WTC11 (cell line): ENCODE results near the gene ATXN10.

Source experiments
- CBFB ChIP-seq: sonication (generic); formaldehyde crosslinking; IDR thresholded peaks from 2 replicates; pipeline ENCODE4 v1.8.1; 2022; ENCODE audit warnings: mild to moderate bottlenecking, low read depth, missing genetic modification reagents
- CREB1 ChIP-seq: sonication (generic); formaldehyde crosslinking; IDR thresholded peaks from 2 replicates; pipeline ENCODE4 v1.8.0; 2023; ENCODE audit warnings: mild to moderate bottlenecking, missing genetic modification reagents
- GRHL2 ChIP-seq: fragments of 250-450 bp; sonication (Bioruptor Pico); IDR thresholded peaks from 2 replicates; pipeline ENCODE4 v1.8.0; 2022; ENCODE audit warnings: mild to moderate bottlenecking, moderate library complexity; ENCODE audit not compliant: insufficient replicate concordance, severe bottlenecking
- MXD4 ChIP-seq: fragments of 250-450 bp; sonication (Bioruptor Pico); IDR thresholded peaks from 2 replicates; pipeline ENCODE4 v1.8.0; 2021; ENCODE audit warnings: mild to moderate bottlenecking, moderate library complexity, borderline replicate concordance
- NFYB ChIP-seq: sonication (generic); formaldehyde crosslinking; conservative IDR thresholded peaks from 2 replicates; pipeline ENCODE4 v1.8.0; 2022; ENCODE audit warnings: low read depth, missing genetic modification reagents
- NR2C2 ChIP-seq: sonication (generic); formaldehyde crosslinking; IDR thresholded peaks from 2 replicates; pipeline ENCODE4 v1.8.0; 2022; ENCODE audit warnings: mild to moderate bottlenecking, missing genetic modification reagents
- TCF7 ChIP-seq: sonication (generic); formaldehyde crosslinking; IDR thresholded peaks from 2 replicates; pipeline ENCODE4 v1.8.0; 2022; ENCODE audit warnings: mild to moderate bottlenecking, low read depth, missing genetic modification reagents, moderate library complexity
- TEAD1 ChIP-seq: sonication (generic); formaldehyde crosslinking; IDR thresholded peaks from 2 replicates; pipeline ENCODE4 v1.8.0; 2022; ENCODE audit warnings: mild to moderate bottlenecking, missing genetic modification reagents
- ZNF121 ChIP-seq: sonication (generic); formaldehyde crosslinking; IDR thresholded peaks from 2 replicates; pipeline ENCODE4 v1.8.0; 2023; ENCODE audit warnings: missing genetic modification reagents
- TF ChIP-seq, protein P1 (sequence below): fragments of 200-600 bp; IDR thresholded peaks from 2 replicates; pipeline ENCODE4 v1.8.0; 2022; ENCODE audit warnings: antibody characterized with exemption
- TF ChIP-seq, protein P2 (sequence below): fragments of 250-450 bp; sonication (Bioruptor Pico); IDR thresholded peaks from 2 replicates; pipeline ENCODE4 v1.9.0; 2021; ENCODE audit warnings: mild to moderate bottlenecking
- TF ChIP-seq, protein P3 (sequence below): sonication (generic); formaldehyde crosslinking; IDR thresholded peaks from 2 replicates; pipeline ENCODE4 v1.8.1; 2023; ENCODE audit warnings: mild to moderate bottlenecking, missing genetic modification reagents
- TF ChIP-seq, protein P4 (sequence below): sonication (generic); formaldehyde crosslinking; IDR thresholded peaks from 2 replicates; pipeline ENCODE4 v1.8.1; 2023; ENCODE audit warnings: mild to moderate bottlenecking, missing genetic modification reagents, moderate library complexity
- TF ChIP-seq, protein P5 (sequence below): sonication (generic); formaldehyde crosslinking; IDR thresholded peaks from 2 replicates; pipeline ENCODE4 v1.8.0; 2023; ENCODE audit warnings: mild to moderate bottlenecking, missing genetic modification reagents

DNA sequence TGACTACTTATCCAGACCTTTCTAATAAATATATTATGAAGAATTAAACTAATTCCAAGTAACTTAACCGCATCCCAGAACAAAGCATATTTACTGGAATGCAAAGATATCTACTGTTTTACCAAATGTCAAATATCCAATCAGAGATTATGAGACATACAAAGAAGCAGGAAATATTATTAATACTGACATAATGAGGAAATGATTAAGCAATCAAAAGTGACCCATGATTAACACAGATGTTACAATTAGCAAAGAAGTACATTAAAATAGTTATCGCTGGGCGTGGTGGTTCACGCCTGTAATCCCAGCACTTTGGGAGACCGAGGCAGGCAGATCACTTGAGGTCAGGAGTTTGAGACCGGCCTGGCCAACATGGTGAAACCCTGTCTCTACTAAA lies 200.1 kb downstream of the ATXN10 start:
- TF ChIP-seq, protein P1, sequence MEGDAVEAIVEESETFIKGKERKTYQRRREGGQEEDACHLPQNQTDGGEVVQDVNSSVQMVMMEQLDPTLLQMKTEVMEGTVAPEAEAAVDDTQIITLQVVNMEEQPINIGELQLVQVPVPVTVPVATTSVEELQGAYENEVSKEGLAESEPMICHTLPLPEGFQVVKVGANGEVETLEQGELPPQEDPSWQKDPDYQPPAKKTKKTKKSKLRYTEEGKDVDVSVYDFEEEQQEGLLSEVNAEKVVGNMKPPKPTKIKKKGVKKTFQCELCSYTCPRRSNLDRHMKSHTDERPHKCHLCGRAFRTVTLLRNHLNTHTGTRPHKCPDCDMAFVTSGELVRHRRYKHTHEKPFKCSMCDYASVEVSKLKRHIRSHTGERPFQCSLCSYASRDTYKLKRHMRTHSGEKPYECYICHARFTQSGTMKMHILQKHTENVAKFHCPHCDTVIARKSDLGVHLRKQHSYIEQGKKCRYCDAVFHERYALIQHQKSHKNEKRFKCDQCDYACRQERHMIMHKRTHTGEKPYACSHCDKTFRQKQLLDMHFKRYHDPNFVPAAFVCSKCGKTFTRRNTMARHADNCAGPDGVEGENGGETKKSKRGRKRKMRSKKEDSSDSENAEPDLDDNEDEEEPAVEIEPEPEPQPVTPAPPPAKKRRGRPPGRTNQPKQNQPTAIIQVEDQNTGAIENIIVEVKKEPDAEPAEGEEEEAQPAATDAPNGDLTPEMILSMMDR, result no peak
- TF ChIP-seq NR2C2 (CRISPR knock-in tag) (no peak), GRHL2 (CRISPR knock-in tag) (no peak), ZNF121 (CRISPR knock-in tag) (no peak), CBFB (CRISPR knock-in tag) (no peak), TCF7 (CRISPR knock-in tag) (no peak), MXD4 (CRISPR knock-in tag) (no peak), NFYB (CRISPR knock-in tag) (no peak), CREB1 (CRISPR knock-in tag) (no peak), TEAD1 (CRISPR knock-in tag) (no peak)
- TF ChIP-seq, protein P2, sequence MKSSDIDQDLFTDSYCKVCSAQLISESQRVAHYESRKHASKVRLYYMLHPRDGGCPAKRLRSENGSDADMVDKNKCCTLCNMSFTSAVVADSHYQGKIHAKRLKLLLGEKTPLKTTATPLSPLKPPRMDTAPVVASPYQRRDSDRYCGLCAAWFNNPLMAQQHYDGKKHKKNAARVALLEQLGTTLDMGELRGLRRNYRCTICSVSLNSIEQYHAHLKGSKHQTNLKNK (CRISPR knock-in tag), result no peak
- TF ChIP-seq, protein P3, sequence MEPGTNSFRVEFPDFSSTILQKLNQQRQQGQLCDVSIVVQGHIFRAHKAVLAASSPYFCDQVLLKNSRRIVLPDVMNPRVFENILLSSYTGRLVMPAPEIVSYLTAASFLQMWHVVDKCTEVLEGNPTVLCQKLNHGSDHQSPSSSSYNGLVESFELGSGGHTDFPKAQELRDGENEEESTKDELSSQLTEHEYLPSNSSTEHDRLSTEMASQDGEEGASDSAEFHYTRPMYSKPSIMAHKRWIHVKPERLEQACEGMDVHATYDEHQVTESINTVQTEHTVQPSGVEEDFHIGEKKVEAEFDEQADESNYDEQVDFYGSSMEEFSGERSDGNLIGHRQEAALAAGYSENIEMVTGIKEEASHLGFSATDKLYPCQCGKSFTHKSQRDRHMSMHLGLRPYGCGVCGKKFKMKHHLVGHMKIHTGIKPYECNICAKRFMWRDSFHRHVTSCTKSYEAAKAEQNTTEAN, result no peak
- TF ChIP-seq, protein P4, sequence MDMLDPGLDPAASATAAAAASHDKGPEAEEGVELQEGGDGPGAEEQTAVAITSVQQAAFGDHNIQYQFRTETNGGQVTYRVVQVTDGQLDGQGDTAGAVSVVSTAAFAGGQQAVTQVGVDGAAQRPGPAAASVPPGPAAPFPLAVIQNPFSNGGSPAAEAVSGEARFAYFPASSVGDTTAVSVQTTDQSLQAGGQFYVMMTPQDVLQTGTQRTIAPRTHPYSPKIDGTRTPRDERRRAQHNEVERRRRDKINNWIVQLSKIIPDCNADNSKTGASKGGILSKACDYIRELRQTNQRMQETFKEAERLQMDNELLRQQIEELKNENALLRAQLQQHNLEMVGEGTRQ (CRISPR knock-in tag), result no peak
- TF ChIP-seq, protein P5, sequence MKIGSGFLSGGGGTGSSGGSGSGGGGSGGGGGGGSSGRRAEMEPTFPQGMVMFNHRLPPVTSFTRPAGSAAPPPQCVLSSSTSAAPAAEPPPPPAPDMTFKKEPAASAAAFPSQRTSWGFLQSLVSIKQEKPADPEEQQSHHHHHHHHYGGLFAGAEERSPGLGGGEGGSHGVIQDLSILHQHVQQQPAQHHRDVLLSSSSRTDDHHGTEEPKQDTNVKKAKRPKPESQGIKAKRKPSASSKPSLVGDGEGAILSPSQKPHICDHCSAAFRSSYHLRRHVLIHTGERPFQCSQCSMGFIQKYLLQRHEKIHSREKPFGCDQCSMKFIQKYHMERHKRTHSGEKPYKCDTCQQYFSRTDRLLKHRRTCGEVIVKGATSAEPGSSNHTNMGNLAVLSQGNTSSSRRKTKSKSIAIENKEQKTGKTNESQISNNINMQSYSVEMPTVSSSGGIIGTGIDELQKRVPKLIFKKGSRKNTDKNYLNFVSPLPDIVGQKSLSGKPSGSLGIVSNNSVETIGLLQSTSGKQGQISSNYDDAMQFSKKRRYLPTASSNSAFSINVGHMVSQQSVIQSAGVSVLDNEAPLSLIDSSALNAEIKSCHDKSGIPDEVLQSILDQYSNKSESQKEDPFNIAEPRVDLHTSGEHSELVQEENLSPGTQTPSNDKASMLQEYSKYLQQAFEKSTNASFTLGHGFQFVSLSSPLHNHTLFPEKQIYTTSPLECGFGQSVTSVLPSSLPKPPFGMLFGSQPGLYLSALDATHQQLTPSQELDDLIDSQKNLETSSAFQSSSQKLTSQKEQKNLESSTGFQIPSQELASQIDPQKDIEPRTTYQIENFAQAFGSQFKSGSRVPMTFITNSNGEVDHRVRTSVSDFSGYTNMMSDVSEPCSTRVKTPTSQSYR, result no peak
